NOMO-1 treated with dmso at 0.1 percent for 144 hours (cell line): ENCODE measurements around the gene HEY2.
"Not testable (repeated sequence)": the region's sequence is repeated elsewhere in the genome, so short reads cannot be mapped to it uniquely, and the experiment has no call there.

Source experiments
- DNase-seq: peaks from one replicate; lab custom pipeline; 2025; ENCODE audit not compliant: unreplicated experiment; lab: John Stamatoyannopoulos, UW

HEY2 gene

GRCh38 chr6:125749173-125749864 is at the start of gene HEY2:
TSS of gene HEY2 (plus strand) at chr6:125749632. CDS start at chr6:125749777, 145 bp downstream.
- DNase-seq: peak; percentile 83

GRCh38 chr6:125700581-125701353 is 48.7 kb upstream of the HEY2 start:
- DNase-seq: no peak

GRCh38 chr6:125701354-125701668 is 48.1 kb upstream of the HEY2 start:
- no peak for DNase-seq

- not testable (repeated sequence) for DNase-seq
These were observed 45.5 kb upstream of the HEY2 start for GRCh38 chr6:125703882-125704281.

GRCh38 chr6:125707615-125708243 is 41.7 kb upstream of the HEY2 start:
- no peak for DNase-seq

- no peak for DNase-seq
These were observed 38.3 kb upstream of the HEY2 start for GRCh38 chr6:125711013-125711675.

- DNase-seq: no peak
These were observed 34.9 kb upstream of the HEY2 start for GRCh38 chr6:125714441-125715090.

GRCh38 chr6:125717120-125717731 is 32.2 kb upstream of the HEY2 start:
- no peak for DNase-seq

- DNase-seq: no peak
These were observed 31.3 kb upstream of the HEY2 start for GRCh38 chr6:125718109-125718508.

- DNase-seq: no peak
These were observed 26.5 kb upstream of the HEY2 start for GRCh38 chr6:125722886-125723285.

GRCh38 chr6:125727216-125727615 is 22.2 kb upstream of the HEY2 start:
- no peak for DNase-seq

GRCh38 chr6:125728739-125729138 is 20.7 kb upstream of the HEY2 start:
- DNase-seq: no peak

GRCh38 chr6:125729983-125730382 is 19.4 kb upstream of the HEY2 start:
- no peak for DNase-seq

- no peak for DNase-seq
These were observed 17.0 kb upstream of the HEY2 start for GRCh38 chr6:125732398-125732797.

- DNase-seq: no peak
These were observed 15.7 kb upstream of the HEY2 start for GRCh38 chr6:125733516-125734300.

- DNase-seq: no peak
These were observed 11.2 kb upstream of the HEY2 start for GRCh38 chr6:125738276-125738675.

- DNase-seq: no peak
These were observed 10.1 kb upstream of the HEY2 start for GRCh38 chr6:125739364-125739763.

GRCh38 chr6:125741336-125741735 is 8.1 kb upstream of the HEY2 start:
- no peak for DNase-seq

GRCh38 chr6:125742024-125742423 is 7.4 kb upstream of the HEY2 start:
- DNase-seq: no peak
